Nephron (organoid): Measurements from ENCODE around the gene STARD3.
A peak's percentile ranks its signal among the peaks of the same experiment; 100 is the strongest.

Experiments
- H3K27ac Mint-ChIP-seq, 3 experiments: 2 replicates each; pipeline ENCODE4 v1.8.0; 2020; ENCODE audit warnings: mixed read lengths in 3 of 3, mild to moderate bottlenecking in 2 of 3, moderate library complexity in 1 of 3
- H3K27me3 Mint-ChIP-seq: 2 replicates; pipeline ENCODE4 v1.8.0; 2021; ENCODE audit warnings: low read depth, mild to moderate bottlenecking, moderate library complexity, mixed read lengths
- H3K36me3 Mint-ChIP-seq: 2 replicates; pipeline ENCODE4 v1.8.0; 2020; ENCODE audit warnings: low read depth, mixed read lengths
- H3K4me1 Mint-ChIP-seq: 2 replicates; pipeline ENCODE4 v1.8.0; 2020; ENCODE audit warnings: mixed read lengths
- H3K4me3 Mint-ChIP-seq, 3 experiments: 2 replicates each; pipeline ENCODE4 v1.8.0; 2020; ENCODE audit warnings: mild to moderate bottlenecking in 3 of 3, mixed read lengths in 3 of 3, moderate library complexity in 2 of 3
- H3K9me3 Mint-ChIP-seq: 2 replicates; pipeline ENCODE4 v1.8.0; 2020; ENCODE audit warnings: mixed read lengths
- CTCF ChIP-seq, 3 experiments: fragments of 200-600 bp; sonication (generic); IDR thresholded peaks; one replicate each; pipeline ENCODE4 v1.5.0; 2021; ENCODE audit warnings: antibody characterized with exemption in 3 of 3; ENCODE audit not compliant: unreplicated experiment in 3 of 3

The STARD3 gene

GRCh38 chr17:39623356-39623950 lies 13.5 kb upstream of the STARD3 start:
- H3K27ac Mint-ChIP-seq, result no peak overlapping the region
- H3K27me3 Mint-ChIP-seq, result peaks cover 79% of the 10 kb centered on the region
- no peak overlapping the region for H3K4me3 Mint-ChIP-seq
- H3K4me1 Mint-ChIP-seq, result peaks cover 30% of the 10 kb centered on the region
- no peaks in the 10 kb centered on the region for H3K9me3 Mint-ChIP-seq
- no peaks in the 10 kb centered on the region for H3K36me3 Mint-ChIP-seq
- peak; percentile 84 to 89 (median 89) for TF ChIP-seq CTCF (IDR thresholded peaks at IDR 0.05; ENCODE audit: unreplicated experiment in 3 of 3)

GRCh38 chr17:39624313-39624712 lies 12.6 kb upstream of the STARD3 start:
- Mint-ChIP-seq H3K27me3 (peaks cover 79% of the 10 kb centered on the region), H3K36me3 (no peaks in the 10 kb centered on the region)

GRCh38 chr17:39625198-39625785 lies 11.7 kb upstream of the STARD3 start:
- H3K4me1 Mint-ChIP-seq, result peaks cover 30% of the 10 kb centered on the region
- peak overlapping the region; percentile 80 to 83 (median 81) for H3K4me3 Mint-ChIP-seq
- H3K27me3 Mint-ChIP-seq, result peaks cover 74% of the 10 kb centered on the region
- H3K36me3 Mint-ChIP-seq, result no peaks in the 10 kb centered on the region
- no peak for TF ChIP-seq CTCF (IDR thresholded peaks at IDR 0.05; ENCODE audit: unreplicated experiment in 3 of 3)
- H3K27ac Mint-ChIP-seq, result peak overlapping the region in 2 of 3 experiments; percentile 4 to 43
- H3K9me3 Mint-ChIP-seq, result no peaks in the 10 kb centered on the region

More at GRCh38 chr17:39624313-39624712, 12.6 kb upstream of the STARD3 start:
- Mint-ChIP-seq H3K4me3 (peak overlapping the region in 1 of 3 experiments; percentile 12), H3K27ac (peak overlapping the region in 1 of 3 experiments; percentile 5), H3K4me1 (peaks cover 30% of the 10 kb centered on the region), H3K9me3 (no peaks in the 10 kb centered on the region)
- TF ChIP-seq CTCF (IDR thresholded peaks at IDR 0.05; ENCODE audit: unreplicated experiment in 3 of 3), result no peak

GRCh38 chr17:39626171-39627046 lies 10.5 kb upstream of the STARD3 start, which contains the start of gene PPP1R1B:
PPP1R1B (plus strand) TSS chr17:39626952; CDS start chr17:39627393, 441 bp downstream.
- no peaks in the 10 kb centered on the region for H3K36me3 Mint-ChIP-seq
- peak within 1 kb of the TSS; percentile 80 to 83 (median 81) for H3K4me3 Mint-ChIP-seq
- peak within 1 kb of the TSS in 2 of 3 experiments; percentile 4 to 37 for H3K27ac Mint-ChIP-seq
- no peak for TF ChIP-seq CTCF (IDR thresholded peaks at IDR 0.05; ENCODE audit: unreplicated experiment in 3 of 3)
- H3K4me1 Mint-ChIP-seq, result peaks cover 35% of the 10 kb centered on the region
- H3K9me3 Mint-ChIP-seq, result no peaks in the 10 kb centered on the region
- H3K27me3 Mint-ChIP-seq, result peaks cover 77% of the 10 kb centered on the region

- Mint-ChIP-seq H3K27me3 (peaks cover 77% of the 10 kb centered on the region), H3K27ac (no peak overlapping the region), H3K36me3 (no peaks in the 10 kb centered on the region), H3K4me1 (peaks cover 29% of the 10 kb centered on the region), H3K4me3 (peak overlapping the region; percentile 80 to 83 (median 81)), H3K9me3 (no peaks in the 10 kb centered on the region)
- no peak for TF ChIP-seq CTCF (IDR thresholded peaks at IDR 0.05; ENCODE audit: unreplicated experiment in 3 of 3)
Observed at GRCh38 chr17:39627047-39627711, 9.8 kb upstream of the STARD3 start.
